DND-41 (cell line): Measurements from ENCODE around the gene CNOT11.

Experiments used
- ATAC-seq: fragments of 200-7000 bp; cut with Tn5 transposase; 3 replicates; pipeline ENCODE4 v1.9.1; 2021; ENCODE audit warnings: low read depth; ENCODE audit not compliant: insufficient read depth
- DNase-seq: peaks from one replicate; pipeline ENCODE4 v3.0.0-alpha.2; 2020
- H2AFZ ChIP-seq: 2 replicates; pipeline ENCODE4 v1.6.0; 2012; ENCODE audit warnings: low read depth, low read length
- H3K27ac ChIP-seq: 2 replicates; pipeline ENCODE4 v1.5.1; 2012; ENCODE audit warnings: low read length, inconsistent platforms
- H3K27me3 ChIP-seq: fragments of 200-600 bp; sonication (generic); 2 replicates; pipeline ENCODE4 v1.6.0; 2012; ENCODE audit warnings: low read length, mild to moderate bottlenecking, inconsistent platforms; ENCODE audit not compliant: insufficient read depth, poor library complexity
- H3K36me3 ChIP-seq: 2 replicates; pipeline ENCODE4 v1.5.1; 2012; ENCODE audit warnings: low read length, inconsistent platforms; ENCODE audit not compliant: insufficient read depth
- H3K4me1 ChIP-seq: 2 replicates; pipeline ENCODE4 v1.5.1; 2012; ENCODE audit warnings: mild to moderate bottlenecking, low read length; ENCODE audit not compliant: insufficient read depth
- H3K4me2 ChIP-seq: 2 replicates; pipeline ENCODE4 v1.6.0; 2012; ENCODE audit warnings: mild to moderate bottlenecking, moderate library complexity, low read length, inconsistent platforms; ENCODE audit not compliant: insufficient read depth
- H3K4me3 ChIP-seq, 2 experiments: fragments of 200-600 bp in 1 of 2; shearing (Covaris generic) in 1 of 2; 2 replicates each; pipeline ENCODE4 v1.5.1; 2012 to 2016; ENCODE audit warnings: inconsistent platforms in 2 of 2, low read length in 2 of 2, mild to moderate bottlenecking in 2 of 2, low read depth in 1 of 2, moderate library complexity in 1 of 2
- H3K79me2 ChIP-seq: 2 replicates; pipeline ENCODE4 v1.6.0; 2012; ENCODE audit warnings: low read length, inconsistent platforms; ENCODE audit not compliant: insufficient read depth
- H3K9ac ChIP-seq: 2 replicates; pipeline ENCODE4 v1.6.0; 2012; ENCODE audit warnings: low read depth, mild to moderate bottlenecking, inconsistent platforms, low read length, moderate library complexity
- H3K9me3 ChIP-seq: 2 replicates; pipeline ENCODE4 v1.5.1; 2012; ENCODE audit warnings: low read length, moderate library complexity, mild to moderate bottlenecking, inconsistent platforms; ENCODE audit not compliant: insufficient read depth, severe bottlenecking
- H4K20me1 ChIP-seq: 2 replicates; pipeline ENCODE4 v1.6.0; 2012; ENCODE audit warnings: low read length; ENCODE audit not compliant: insufficient read depth
- EZH2 ChIP-seq: IDR thresholded peaks from 3 replicates; pipeline ENCODE4 v1.6.1; 2012; ENCODE audit warnings: borderline replicate concordance, low read depth, mild to moderate bottlenecking, moderate library complexity, low read length, inconsistent platforms; ENCODE audit not compliant: severe bottlenecking
- TF ChIP-seq, protein P1 (sequence below): IDR thresholded peaks from 2 replicates; pipeline ENCODE4 v1.5.1; 2012; ENCODE audit warnings: borderline replicate concordance, low read length, moderate library complexity, mild to moderate bottlenecking; ENCODE audit not compliant: poor library complexity, severe bottlenecking; ENCODE audit errors: extremely low read depth

The CNOT11 gene

DNA sequence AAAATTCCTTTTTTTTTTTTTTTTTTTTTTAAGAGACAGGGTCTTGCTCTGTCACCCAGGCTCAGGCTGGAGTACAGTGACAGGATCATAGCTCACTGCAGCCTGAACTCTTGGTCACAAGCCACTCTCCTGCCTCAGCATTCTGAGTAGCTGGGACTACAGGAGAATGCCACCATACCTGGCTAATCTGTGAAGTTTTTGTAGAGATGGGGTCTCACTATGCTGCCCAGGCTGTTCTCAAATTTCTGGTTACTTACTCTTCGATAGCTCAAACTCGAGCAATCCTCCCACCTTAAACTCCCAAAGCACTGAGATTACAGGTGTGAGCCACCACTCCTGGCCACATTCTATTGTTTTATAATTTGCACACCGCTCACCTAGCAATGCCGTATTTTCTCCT, 28.8 kb downstream of the CNOT11 start:
- no peak for ATAC-seq
- Histone ChIP-seq H3K27me3 (no peaks in the 10 kb centered on the region), H3K4me1 (no peaks in the 10 kb centered on the region), H3K79me2 (0 out of 2 replicates have a peak, but pooled peaks cover 2% of the 10 kb centered on the region), H3K36me3 (peaks cover 95% of the 10 kb centered on the region), H3K4me3 (no peak overlapping the region), H3K4me2 (no peak overlapping the region), H3K9me3 (no peaks in the 10 kb centered on the region), H3K27ac (no peak overlapping the region), H3K9ac (no peak overlapping the region), H2AFZ (no peak overlapping the region), H4K20me1 (0 out of 2 replicates have a peak, but pooled peaks cover 5% of the 10 kb centered on the region)
- DNase-seq = no peak
- TF ChIP-seq, protein P1, sequence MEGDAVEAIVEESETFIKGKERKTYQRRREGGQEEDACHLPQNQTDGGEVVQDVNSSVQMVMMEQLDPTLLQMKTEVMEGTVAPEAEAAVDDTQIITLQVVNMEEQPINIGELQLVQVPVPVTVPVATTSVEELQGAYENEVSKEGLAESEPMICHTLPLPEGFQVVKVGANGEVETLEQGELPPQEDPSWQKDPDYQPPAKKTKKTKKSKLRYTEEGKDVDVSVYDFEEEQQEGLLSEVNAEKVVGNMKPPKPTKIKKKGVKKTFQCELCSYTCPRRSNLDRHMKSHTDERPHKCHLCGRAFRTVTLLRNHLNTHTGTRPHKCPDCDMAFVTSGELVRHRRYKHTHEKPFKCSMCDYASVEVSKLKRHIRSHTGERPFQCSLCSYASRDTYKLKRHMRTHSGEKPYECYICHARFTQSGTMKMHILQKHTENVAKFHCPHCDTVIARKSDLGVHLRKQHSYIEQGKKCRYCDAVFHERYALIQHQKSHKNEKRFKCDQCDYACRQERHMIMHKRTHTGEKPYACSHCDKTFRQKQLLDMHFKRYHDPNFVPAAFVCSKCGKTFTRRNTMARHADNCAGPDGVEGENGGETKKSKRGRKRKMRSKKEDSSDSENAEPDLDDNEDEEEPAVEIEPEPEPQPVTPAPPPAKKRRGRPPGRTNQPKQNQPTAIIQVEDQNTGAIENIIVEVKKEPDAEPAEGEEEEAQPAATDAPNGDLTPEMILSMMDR = no peak
- no peak for TF ChIP-seq EZH2

DNA sequence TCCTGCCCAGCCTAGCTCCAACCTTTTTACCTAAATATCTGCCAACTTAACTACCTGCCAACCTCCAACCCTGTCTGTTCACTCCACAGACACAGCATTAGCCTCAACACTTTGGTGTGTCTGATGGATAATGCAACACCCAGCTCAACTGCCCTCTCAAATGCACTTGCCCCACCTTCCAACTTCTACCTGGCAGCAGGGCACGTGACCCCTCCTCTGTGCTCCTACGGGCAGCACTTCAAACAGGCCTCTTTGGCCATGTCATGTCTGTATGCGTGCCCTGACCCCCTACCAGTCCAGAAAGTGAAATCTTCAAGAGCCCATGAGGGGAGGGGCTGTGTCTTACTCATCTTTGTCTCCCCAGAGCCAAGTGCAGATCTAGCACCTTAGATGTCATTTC, 30.3 kb downstream of the CNOT11 start:
- Histone ChIP-seq H3K4me1 (no peaks in the 10 kb centered on the region), H3K27ac (no peak overlapping the region), H4K20me1 (0 out of 2 replicates have a peak, but pooled peaks cover 5% of the 10 kb centered on the region), H3K27me3 (no peaks in the 10 kb centered on the region), H3K9ac (no peak overlapping the region), H3K36me3 (peaks cover 97% of the 10 kb centered on the region), H3K9me3 (no peaks in the 10 kb centered on the region), H3K79me2 (0 out of 2 replicates have a peak, but pooled peaks cover 2% of the 10 kb centered on the region), H3K4me2 (no peak overlapping the region), H2AFZ (no peak overlapping the region), H3K4me3 (no peak overlapping the region)
- no peak for TF ChIP-seq EZH2
- TF ChIP-seq, protein P1 = no peak
- no peak for ATAC-seq
- DNase-seq = no peak

DNA sequence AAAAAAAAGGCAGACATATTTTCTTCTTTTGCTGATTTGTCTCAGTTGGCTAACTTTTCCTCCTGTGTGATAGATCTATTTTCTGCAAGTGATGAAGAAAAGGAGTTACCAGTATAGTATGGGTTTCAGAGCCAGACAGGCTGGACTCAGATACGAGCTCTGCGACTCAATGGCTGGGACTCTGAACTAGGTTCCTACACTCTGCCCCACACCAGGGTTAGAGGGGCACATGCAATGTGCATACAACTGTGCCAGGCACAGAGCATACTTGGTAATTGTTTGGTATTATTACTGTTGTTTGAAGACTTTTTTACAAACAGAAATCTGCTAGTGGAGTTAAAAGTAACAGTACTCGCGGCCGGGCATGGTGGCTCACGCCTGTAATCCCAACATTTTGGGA, 34.0 kb downstream of the CNOT11 start:
- no peaks in the 10 kb centered on the region for H3K4me1 ChIP-seq
- peaks cover 82% of the 10 kb centered on the region for H3K36me3 ChIP-seq
- H3K4me3 ChIP-seq = no peak overlapping the region
- H4K20me1 ChIP-seq = 0 out of 2 replicates have a peak, but pooled peaks cover 5% of the 10 kb centered on the region
- no peaks in the 10 kb centered on the region for H3K27me3 ChIP-seq
- H3K9me3 ChIP-seq = no peaks in the 10 kb centered on the region
- TF ChIP-seq, protein P1 = no peak
- no peak for TF ChIP-seq EZH2
- H3K4me2 ChIP-seq = no peak overlapping the region
- H3K27ac ChIP-seq = no peak overlapping the region
- ATAC-seq = no peak
- no peak overlapping the region for H2AFZ ChIP-seq
- 0 out of 2 replicates have a peak, but pooled peaks cover 2% of the 10 kb centered on the region for H3K79me2 ChIP-seq
- no peak for DNase-seq
- H3K9ac ChIP-seq = no peak overlapping the region
